8988T (cell line): ENCODE data around the gene GCDH.
"Not testable (repeated sequence)": the region's sequence is repeated elsewhere in the genome, so short reads cannot be mapped to it uniquely, and the experiment has no call there.

ENCODE experiments used
- DNase-seq: peaks from one replicate; pipeline ENCODE4 v3.0.0; 2011

Gene GCDH

GRCh38 chr19:12872941-12873890, 17.7 kb upstream of the GCDH start:
- no peak for DNase-seq

- DNase-seq: no peak
Observed at GRCh38 chr19:12873891-12874745, 16.8 kb upstream of the GCDH start.

- no peak for DNase-seq
Observed at GRCh38 chr19:12875086-12875485, 15.9 kb upstream of the GCDH start.

- no peak for DNase-seq
Observed at GRCh38 chr19:12880551-12881171, 10.3 kb upstream of the GCDH start.

GRCh38 chr19:12881172-12881808, 9.7 kb upstream of the GCDH start, which contains the start of gene DNASE2:
Gene DNASE2, minus strand, starts transcription at chr19:12881449. Its CDS starts 74 bp downstream, at chr19:12881375.
- DNase-seq: peak; percentile 95

- DNase-seq: no peak
Observed at GRCh38 chr19:12882589-12882988, 8.4 kb upstream of the GCDH start.

GRCh38 chr19:12884202-12884601, 6.8 kb upstream of the GCDH start:
- no peak for DNase-seq

- DNase-seq: no peak
Observed at GRCh38 chr19:12884627-12884925, 6.4 kb upstream of the GCDH start.

- no peak for DNase-seq
Observed at GRCh38 chr19:12884926-12885748, 5.8 kb upstream of the GCDH start.

- no peak for DNase-seq
Observed at GRCh38 chr19:12885749-12886650, 5.0 kb upstream of the GCDH start.

GRCh38 chr19:12886651-12886968, 4.3 kb upstream of the GCDH start:
- DNase-seq: no peak

- DNase-seq: no peak
Observed at GRCh38 chr19:12886969-12887747, 3.8 kb upstream of the GCDH start, which contains the start of gene KLF1. Gene KLF1, minus strand, starts transcription at chr19:12887201. Its CDS starts 61 bp downstream, at chr19:12887140.

- DNase-seq: no peak
Observed at GRCh38 chr19:12888006-12888603, 2.9 kb upstream of the GCDH start.

GRCh38 chr19:12890299-12890786, 617 bp upstream of the GCDH start:
- not testable (repeated sequence) for DNase-seq

GRCh38 chr19:12891553-12892021, 627 bp downstream of the GCDH start:
- no peak for DNase-seq

GRCh38 chr19:12893582-12893981, 2.6 kb downstream of the GCDH start:
- DNase-seq: no peak

GRCh38 chr19:12896460-12896859, 5.5 kb downstream of the GCDH start:
- DNase-seq: no peak

- no peak for DNase-seq
Observed at GRCh38 chr19:12899891-12900518, 9.0 kb downstream of the GCDH start.

- DNase-seq: no peak
Observed at GRCh38 chr19:12907166-12907565, 16.2 kb downstream of the GCDH start.
